ENCODE data around the gene FBXO10.
"Not testable (repeated sequence)": the region's sequence is repeated elsewhere in the genome, so short reads cannot be mapped to it uniquely, and the experiment has no call there.

FBXO10 gene

DNA sequence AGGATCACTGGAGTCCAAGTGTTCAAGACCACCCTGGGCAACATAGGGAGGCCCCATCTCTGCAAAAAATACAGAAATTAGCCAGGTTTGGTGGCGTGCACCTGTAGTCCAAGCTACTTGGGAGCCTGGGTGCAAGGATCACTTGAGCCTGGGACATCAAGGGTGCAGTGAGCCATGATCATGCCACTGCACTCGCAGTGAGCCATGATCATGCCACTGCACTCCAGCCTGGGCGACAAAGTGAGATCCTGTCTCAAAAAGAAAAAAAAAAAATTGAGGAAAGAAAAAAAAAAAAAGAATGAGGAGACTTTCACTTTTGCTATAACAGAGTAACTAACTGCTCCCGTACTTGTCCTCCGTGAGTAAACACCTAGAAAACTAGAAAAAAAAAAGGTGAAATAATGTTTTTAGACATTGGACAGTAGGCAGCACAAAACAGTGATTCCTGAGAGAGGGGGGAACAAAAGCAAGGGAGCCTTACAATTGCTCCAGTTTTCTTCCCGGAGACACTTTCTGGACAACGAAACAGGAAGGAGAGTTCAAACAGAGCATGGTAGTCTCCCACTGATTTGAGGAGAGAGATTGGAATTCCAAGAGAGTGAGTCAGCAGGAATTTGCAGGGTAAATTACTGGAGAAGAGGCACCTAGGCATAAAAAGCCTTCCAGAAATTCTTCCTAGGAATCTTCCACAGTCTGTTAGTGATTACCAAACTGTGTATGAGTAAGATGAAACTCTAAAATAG lies 104.1 kb downstream of the FBXO10 start:
- Mint-ChIP-seq H3K27ac (peak overlapping the region; percentile 72), H3K4me3 (peak overlapping the region; percentile 75), H3K27me3 (peaks cover 1% of the 10 kb centered on the region), H3K36me3 (ENCODE audit: low read depth) (no peaks in the 10 kb centered on the region), H3K9me3 (peaks cover 6% of the 10 kb centered on the region), H3K4me1 (ENCODE audit: low read depth) (peaks cover 8% of the 10 kb centered on the region)

DNA sequence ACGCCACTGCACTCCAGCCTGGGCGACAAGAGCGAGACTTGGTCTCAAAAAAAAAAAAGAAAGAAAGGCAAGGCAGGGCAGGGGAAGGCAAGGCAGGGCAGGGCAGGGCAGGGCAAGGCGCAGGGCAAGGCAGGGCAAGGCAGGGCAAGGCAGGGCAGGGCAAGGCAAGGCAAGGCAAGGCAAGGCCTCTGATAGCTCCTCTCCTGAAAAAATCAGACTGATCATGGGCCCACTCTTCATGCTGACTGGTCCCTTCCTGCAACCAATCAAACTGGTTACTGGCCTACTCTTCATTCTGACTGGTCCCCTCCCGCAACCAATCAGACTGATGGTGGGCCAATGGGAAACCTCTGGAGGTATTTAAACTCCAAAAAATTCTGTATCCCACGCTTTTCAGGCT lies 107.6 kb downstream of the FBXO10 start:
- H3K4me3 Mint-ChIP-seq = no peak overlapping the region
- no peaks in the 10 kb centered on the region for H3K27me3 Mint-ChIP-seq
- no peak overlapping the region for H3K27ac Mint-ChIP-seq
- H3K4me1 Mint-ChIP-seq (ENCODE audit: low read depth) = peaks cover 27% of the 10 kb centered on the region
- H3K9me3 Mint-ChIP-seq = no peaks in the 10 kb centered on the region
- H3K36me3 Mint-ChIP-seq (ENCODE audit: low read depth) = peaks cover 5% of the 10 kb centered on the region

DNA sequence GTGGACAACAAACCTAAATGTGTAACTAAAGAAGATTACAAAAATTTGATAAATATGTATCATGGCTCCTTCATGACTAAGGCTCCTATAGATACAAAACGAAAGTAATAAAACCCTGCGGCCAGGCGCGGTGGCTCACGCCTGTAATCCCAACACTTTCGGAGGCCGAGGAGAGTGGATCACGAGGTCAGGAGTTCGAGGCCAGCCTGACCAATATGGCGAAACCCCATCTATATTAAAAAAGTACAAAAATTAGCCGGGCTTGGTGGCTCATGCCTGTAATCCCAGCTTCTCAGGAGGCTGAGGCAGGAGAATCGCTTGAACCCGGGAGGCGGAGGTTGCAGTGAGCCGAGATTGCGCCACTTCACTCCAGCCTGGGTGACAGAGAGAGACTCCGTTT lies 108.7 kb downstream of the FBXO10 start:
- H3K36me3 Mint-ChIP-seq (ENCODE audit: low read depth); H3K9me3 Mint-ChIP-seq; H3K4me3 Mint-ChIP-seq; H3K27me3 Mint-ChIP-seq; H3K27ac Mint-ChIP-seq: not testable (repeated sequence)
- peaks cover 38% of the 10 kb centered on the region for H3K4me1 Mint-ChIP-seq (ENCODE audit: low read depth)

DNA sequence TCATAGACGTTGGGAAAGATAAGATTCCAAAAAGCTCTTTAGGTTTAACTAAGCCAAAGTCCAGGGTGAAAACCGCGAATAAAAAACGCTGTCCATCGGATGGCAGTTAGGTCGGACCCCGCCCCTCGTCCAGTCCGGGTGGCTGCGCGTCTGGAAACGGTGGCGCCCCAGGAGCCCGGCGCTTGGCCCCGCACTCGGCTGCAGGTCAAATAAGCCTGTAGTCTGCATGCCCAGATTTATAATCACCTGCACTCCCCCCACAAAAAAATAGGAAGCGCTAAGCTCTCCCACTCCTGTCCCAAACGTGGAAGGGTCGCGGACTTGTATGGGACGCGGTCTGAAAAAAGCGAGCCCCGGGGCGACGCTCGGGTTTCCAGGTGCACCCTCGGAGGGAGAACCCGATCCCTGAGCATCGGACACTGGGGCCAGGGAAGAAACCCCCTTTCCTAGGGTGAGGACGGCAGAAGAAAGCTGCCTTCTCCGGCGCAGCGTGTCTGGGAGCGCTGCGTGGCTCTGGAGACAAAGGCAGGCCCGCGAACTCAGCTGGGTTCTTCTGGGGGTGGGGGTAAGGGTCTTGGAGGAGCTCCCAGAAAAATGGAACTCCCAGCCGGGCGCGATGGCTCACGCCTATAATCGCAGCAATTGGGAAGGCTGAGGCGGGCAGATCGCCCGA lies 110.0 kb downstream of the FBXO10 start:
- no peaks in the 10 kb centered on the region for H3K27me3 Mint-ChIP-seq
- no peaks in the 10 kb centered on the region for H3K9me3 Mint-ChIP-seq
- H3K4me3 Mint-ChIP-seq = peak overlapping the region; percentile 93
- H3K27ac Mint-ChIP-seq = peak overlapping the region; percentile 97
- H3K4me1 Mint-ChIP-seq (ENCODE audit: low read depth) = peaks cover 42% of the 10 kb centered on the region
- H3K36me3 Mint-ChIP-seq (ENCODE audit: low read depth) = peaks cover 14% of the 10 kb centered on the region

DNA sequence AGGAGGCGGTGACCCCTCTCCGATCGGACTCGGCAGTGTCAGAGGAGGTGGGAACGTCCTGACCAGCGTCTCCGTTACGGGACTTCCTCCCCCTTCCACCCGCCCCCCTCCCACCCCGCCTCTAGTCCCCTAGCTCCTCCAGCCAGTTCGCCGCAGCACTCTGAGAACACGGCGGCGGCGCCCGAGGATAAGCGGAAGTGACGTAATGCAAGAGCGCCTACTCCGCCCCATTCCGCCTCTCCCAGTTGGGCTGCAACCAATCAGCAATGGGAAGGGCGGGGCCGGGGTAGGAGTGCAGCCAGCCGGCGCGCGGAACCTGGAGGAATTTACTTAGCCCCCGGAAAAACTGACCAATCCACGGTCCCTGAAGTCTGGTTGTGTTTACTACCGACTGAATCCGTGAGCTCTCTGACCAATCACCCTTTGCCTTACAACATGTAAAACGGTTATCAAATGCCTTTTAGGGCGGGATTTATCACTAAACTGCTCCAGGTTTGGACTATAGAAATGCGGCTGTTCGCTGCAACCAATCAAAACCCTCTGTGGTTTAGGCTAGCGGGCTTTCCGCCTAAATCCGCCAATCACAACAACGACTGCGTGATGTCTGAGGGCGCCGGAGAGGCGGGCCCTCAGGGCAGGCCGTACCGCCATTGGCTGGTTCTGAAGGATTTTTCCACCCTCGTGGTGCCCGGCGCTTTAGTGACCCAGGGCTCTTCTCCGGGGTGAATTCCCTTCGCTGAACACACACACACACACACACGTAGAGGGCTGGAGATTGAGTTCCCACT lies 110.7 kb downstream of the FBXO10 start, which contains the start of gene ZBTB5:
TSS of gene ZBTB5 (minus strand) at position 202 of the 788 bp plus-strand sequence. CDS start 22,899 bp downstream, outside the sequence.
- Mint-ChIP-seq H3K9me3 (no peaks in the 10 kb centered on the region), H3K4me3 (peak within 1 kb of the TSS; percentile 93), H3K27ac (peak within 1 kb of the TSS; percentile 97), H3K27me3 (no peaks in the 10 kb centered on the region), H3K36me3 (ENCODE audit: low read depth) (peaks cover 14% of the 10 kb centered on the region), H3K4me1 (ENCODE audit: low read depth) (peaks cover 49% of the 10 kb centered on the region)

DNA sequence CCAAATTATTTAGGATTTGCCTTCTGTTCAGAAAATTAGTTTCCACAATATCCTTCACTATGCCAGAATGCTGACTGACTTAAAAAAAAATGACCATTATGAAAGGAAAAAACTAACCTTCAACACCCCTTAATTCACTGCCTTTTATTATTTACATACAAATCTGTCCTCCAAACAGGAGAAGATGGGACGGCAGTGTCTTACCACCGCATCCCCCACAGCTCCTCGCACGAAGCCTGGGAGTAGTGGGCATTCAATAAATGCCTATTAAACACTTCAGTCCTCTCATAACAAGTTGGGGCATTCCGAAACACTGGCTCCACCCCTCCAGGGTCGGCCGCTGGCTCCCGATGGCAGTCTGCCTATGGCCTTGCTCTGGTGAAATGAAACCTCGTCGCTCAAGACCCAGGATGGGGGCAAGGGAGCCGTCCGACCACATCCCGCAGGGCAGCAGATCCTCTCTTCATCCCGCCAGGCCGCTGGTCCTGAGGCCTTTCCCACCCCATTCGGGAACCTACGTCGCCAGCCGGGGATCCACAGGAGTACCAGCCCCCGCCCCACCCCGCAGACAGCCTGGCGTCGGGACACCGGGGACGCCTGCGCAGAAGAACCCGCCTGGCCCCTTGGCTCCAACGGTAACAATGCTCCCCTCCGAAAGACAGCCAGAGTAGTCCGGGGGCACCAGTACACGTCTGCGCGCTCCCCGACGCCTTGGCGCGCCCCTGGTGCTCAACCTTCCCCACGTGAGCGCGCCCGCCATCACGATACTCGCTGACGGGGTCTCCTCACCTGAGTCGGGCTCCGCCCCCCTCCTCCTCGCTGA lies 111.5 kb downstream of the FBXO10 start:
- Mint-ChIP-seq H3K36me3 (ENCODE audit: low read depth) (peaks cover 14% of the 10 kb centered on the region), H3K9me3 (no peaks in the 10 kb centered on the region), H3K4me1 (ENCODE audit: low read depth) (peaks cover 49% of the 10 kb centered on the region), H3K27me3 (no peaks in the 10 kb centered on the region), H3K4me3 (peak overlapping the region; percentile 93), H3K27ac (peak overlapping the region; percentile 97)

DNA sequence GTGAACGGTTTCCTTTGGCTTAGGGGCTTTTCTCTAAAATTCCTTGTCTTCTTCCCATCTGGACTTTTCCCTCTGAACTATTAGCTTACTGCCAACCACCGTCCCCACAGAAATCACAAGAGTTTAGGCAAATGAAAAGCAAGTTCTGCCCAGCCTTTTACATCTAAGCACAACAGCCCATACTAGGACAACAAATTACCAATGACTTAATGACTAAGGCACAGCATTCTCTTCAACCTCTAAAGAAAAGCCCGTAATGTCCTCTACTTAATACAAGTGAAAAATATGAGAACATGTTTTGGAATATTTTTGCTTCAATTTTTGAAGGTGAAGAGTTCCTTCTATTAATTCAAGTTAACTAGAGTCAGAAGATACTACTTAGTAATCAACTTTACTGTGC lies 112.2 kb downstream of the FBXO10 start:
- no peaks in the 10 kb centered on the region for H3K27me3 Mint-ChIP-seq
- peaks cover 14% of the 10 kb centered on the region for H3K36me3 Mint-ChIP-seq (ENCODE audit: low read depth)
- H3K9me3 Mint-ChIP-seq = no peaks in the 10 kb centered on the region
- H3K4me3 Mint-ChIP-seq = peak overlapping the region; percentile 93
- H3K4me1 Mint-ChIP-seq (ENCODE audit: low read depth) = peaks cover 49% of the 10 kb centered on the region
- H3K27ac Mint-ChIP-seq = peak overlapping the region; percentile 97
